HG03457 (cell line): ENCODE results near the gene ADH5.
"Not testable (repeated sequence)": the region's sequence is repeated elsewhere in the genome, so short reads cannot be mapped to it uniquely, and the experiment has no call there.

Source experiments
- ATAC-seq: cut with Tn5 transposase; IDR thresholded peaks from one replicate; pipeline ENCODE4 v1.9.1; 2021; ENCODE audit warnings: moderate number of reproducible peaks; ENCODE audit not compliant: unreplicated experiment

The ADH5 gene

GRCh38 chr4:99033956-99034355 lies 54.6 kb downstream of the ADH5 start:
- no peak for ATAC-seq

GRCh38 chr4:99029852-99030251 lies 58.7 kb downstream of the ADH5 start:
- no peak for ATAC-seq

GRCh38 chr4:99029018-99029735 lies 59.4 kb downstream of the ADH5 start:
- no peak for ATAC-seq

- ATAC-seq = no peak
Measured at GRCh38 chr4:99028187-99028586, 60.4 kb downstream of the ADH5 start.

- ATAC-seq = no peak
Measured at GRCh38 chr4:99027304-99027703, 61.3 kb downstream of the ADH5 start.

- no peak for ATAC-seq
Measured at GRCh38 chr4:99025506-99025905, 63.1 kb downstream of the ADH5 start.

- no peak for ATAC-seq
Measured at GRCh38 chr4:99024481-99025275, 63.9 kb downstream of the ADH5 start.

- not testable (repeated sequence) for ATAC-seq
Measured at GRCh38 chr4:99023800-99024251, 64.8 kb downstream of the ADH5 start.

GRCh38 chr4:99022566-99022965 lies 66.0 kb downstream of the ADH5 start:
- ATAC-seq = no peak

- no peak for ATAC-seq
Measured at GRCh38 chr4:99021386-99021785, 67.2 kb downstream of the ADH5 start.
